ENCODE data around the gene KLRG1.

DNA sequence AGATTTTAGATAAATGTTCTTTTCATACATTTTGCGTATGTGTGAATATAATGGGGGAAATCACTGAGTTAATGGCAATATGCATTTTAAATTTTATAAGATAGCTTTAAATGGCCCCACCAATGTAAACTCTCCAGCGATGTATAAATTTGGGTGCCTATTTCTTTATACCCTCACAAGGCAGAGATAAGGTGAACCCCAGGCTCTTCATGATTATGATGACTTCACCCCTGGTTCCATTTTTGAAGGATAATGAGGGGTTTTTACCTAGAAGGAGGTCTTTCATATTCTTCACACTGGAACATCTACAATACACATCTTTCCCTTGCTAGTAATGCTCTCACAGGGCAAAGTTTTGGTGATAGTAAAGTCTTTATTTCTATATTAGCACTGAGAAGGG lies 35.2 kb downstream of the KLRG1 start:
- TF ChIP-seq, protein P1, sequence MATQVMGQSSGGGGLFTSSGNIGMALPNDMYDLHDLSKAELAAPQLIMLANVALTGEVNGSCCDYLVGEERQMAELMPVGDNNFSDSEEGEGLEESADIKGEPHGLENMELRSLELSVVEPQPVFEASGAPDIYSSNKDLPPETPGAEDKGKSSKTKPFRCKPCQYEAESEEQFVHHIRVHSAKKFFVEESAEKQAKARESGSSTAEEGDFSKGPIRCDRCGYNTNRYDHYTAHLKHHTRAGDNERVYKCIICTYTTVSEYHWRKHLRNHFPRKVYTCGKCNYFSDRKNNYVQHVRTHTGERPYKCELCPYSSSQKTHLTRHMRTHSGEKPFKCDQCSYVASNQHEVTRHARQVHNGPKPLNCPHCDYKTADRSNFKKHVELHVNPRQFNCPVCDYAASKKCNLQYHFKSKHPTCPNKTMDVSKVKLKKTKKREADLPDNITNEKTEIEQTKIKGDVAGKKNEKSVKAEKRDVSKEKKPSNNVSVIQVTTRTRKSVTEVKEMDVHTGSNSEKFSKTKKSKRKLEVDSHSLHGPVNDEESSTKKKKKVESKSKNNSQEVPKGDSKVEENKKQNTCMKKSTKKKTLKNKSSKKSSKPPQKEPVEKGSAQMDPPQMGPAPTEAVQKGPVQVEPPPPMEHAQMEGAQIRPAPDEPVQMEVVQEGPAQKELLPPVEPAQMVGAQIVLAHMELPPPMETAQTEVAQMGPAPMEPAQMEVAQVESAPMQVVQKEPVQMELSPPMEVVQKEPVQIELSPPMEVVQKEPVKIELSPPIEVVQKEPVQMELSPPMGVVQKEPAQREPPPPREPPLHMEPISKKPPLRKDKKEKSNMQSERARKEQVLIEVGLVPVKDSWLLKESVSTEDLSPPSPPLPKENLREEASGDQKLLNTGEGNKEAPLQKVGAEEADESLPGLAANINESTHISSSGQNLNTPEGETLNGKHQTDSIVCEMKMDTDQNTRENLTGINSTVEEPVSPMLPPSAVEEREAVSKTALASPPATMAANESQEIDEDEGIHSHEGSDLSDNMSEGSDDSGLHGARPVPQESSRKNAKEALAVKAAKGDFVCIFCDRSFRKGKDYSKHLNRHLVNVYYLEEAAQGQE (IDR thresholded peaks at IDR 0.05; ENCODE audit: insufficient read depth in 1 of 2, low read depth in 2 of 2, low read length in 2 of 2): no peak
- TF ChIP-seq POLR2AphosphoS5 (IDR thresholded peaks at IDR 0.05; ENCODE audit: low read depth, low read length): no peak
